ENCODE data around the gene MAPT.
"Not testable (repeated sequence)": the region's sequence is repeated elsewhere in the genome, so short reads cannot be mapped to it uniquely, and the experiment has no call there.

The MAPT gene

GRCh38 chr17:45952814-45953320 lies 58.5 kb downstream of the MAPT start:
- no peak for DNase-seq (ENCODE audit: low read depth in 2 of 2)

GRCh38 chr17:45953561-45953960 lies 59.2 kb downstream of the MAPT start:
- DNase-seq (ENCODE audit: low read depth in 2 of 2) = no peak

GRCh38 chr17:45954914-45955313 lies 60.6 kb downstream of the MAPT start:
- no peak for DNase-seq (ENCODE audit: low read depth in 2 of 2)

- no peak for DNase-seq (ENCODE audit: low read depth in 2 of 2)
Measured at GRCh38 chr17:45955326-45955725, 61.0 kb downstream of the MAPT start.

GRCh38 chr17:45956090-45956489 lies 61.7 kb downstream of the MAPT start:
- no peak for DNase-seq (ENCODE audit: low read depth in 2 of 2)

- DNase-seq (ENCODE audit: low read depth in 2 of 2) = not testable (repeated sequence)
Measured at GRCh38 chr17:45956746-45957145, 62.4 kb downstream of the MAPT start.

GRCh38 chr17:45958307-45958706 lies 64.0 kb downstream of the MAPT start:
- no peak for DNase-seq (ENCODE audit: low read depth in 2 of 2)

GRCh38 chr17:45958994-45959665 lies 64.8 kb downstream of the MAPT start:
- DNase-seq (ENCODE audit: low read depth in 2 of 2) = no peak

GRCh38 chr17:45960311-45960710 lies 66.0 kb downstream of the MAPT start:
- no peak for DNase-seq (ENCODE audit: low read depth in 2 of 2)

GRCh38 chr17:45961206-45961605 lies 66.9 kb downstream of the MAPT start:
- no peak for DNase-seq (ENCODE audit: low read depth in 2 of 2)

- no peak for DNase-seq (ENCODE audit: low read depth in 2 of 2)
Measured at GRCh38 chr17:45962221-45962972, 68.0 kb downstream of the MAPT start.

- DNase-seq (ENCODE audit: low read depth in 2 of 2) = no peak
Measured at GRCh38 chr17:45963283-45963682, 68.9 kb downstream of the MAPT start.

GRCh38 chr17:45963889-45964288 lies 69.5 kb downstream of the MAPT start:
- DNase-seq (ENCODE audit: low read depth in 2 of 2) = no peak

- no peak for DNase-seq (ENCODE audit: low read depth in 2 of 2)
Measured at GRCh38 chr17:45964634-45965033, 70.3 kb downstream of the MAPT start.

- no peak for DNase-seq (ENCODE audit: low read depth in 2 of 2)
Measured at GRCh38 chr17:45965812-45966211, 71.5 kb downstream of the MAPT start.

GRCh38 chr17:45966606-45967280 lies 72.4 kb downstream of the MAPT start:
- DNase-seq (ENCODE audit: low read depth in 2 of 2) = no peak

GRCh38 chr17:45967378-45967777 lies 73.0 kb downstream of the MAPT start:
- no peak for DNase-seq (ENCODE audit: low read depth in 2 of 2)

- DNase-seq (ENCODE audit: low read depth in 2 of 2) = no peak
Measured at GRCh38 chr17:45968732-45969131, 74.4 kb downstream of the MAPT start.

- no peak for DNase-seq (ENCODE audit: low read depth in 2 of 2)
Measured at GRCh38 chr17:45969726-45970125, 75.4 kb downstream of the MAPT start.

- no peak for DNase-seq (ENCODE audit: low read depth in 2 of 2)
Measured at GRCh38 chr17:45970659-45971058, 76.3 kb downstream of the MAPT start.

- no peak for DNase-seq (ENCODE audit: low read depth in 2 of 2)
Measured at GRCh38 chr17:45971698-45972141, 77.4 kb downstream of the MAPT start.

- no peak for DNase-seq (ENCODE audit: low read depth in 2 of 2)
Measured at GRCh38 chr17:45972531-45972930, 78.2 kb downstream of the MAPT start.

Measured in stimulated activated CD8-positive, alpha-beta memory T cell treated with anti-CD3 and anti-CD28 coated beads, Interleukin-2, amount 100 ng/mL, for 1 hour (primary cell).